WERI-Rb-1 (cell line): ENCODE measurements around the gene CEP63.

ENCODE experiments used
- DNase-seq: peaks from one replicate; pipeline ENCODE4 v3.0.0-alpha.2; 2020
- H3K27ac ChIP-seq: fragments of 250-450 bp; sonication (Bioruptor Pico); 2 replicates; pipeline ENCODE4 v1.5.1; 2020; ENCODE audit warnings: mild to moderate bottlenecking, moderate library complexity
- H3K27me3 ChIP-seq: fragments of 250-450 bp; sonication (Bioruptor Pico); 2 replicates; pipeline ENCODE4 v1.5.1; 2021; ENCODE audit warnings: mild to moderate bottlenecking, low read depth, moderate library complexity; ENCODE audit not compliant: insufficient read depth, severe bottlenecking
- H3K36me3 ChIP-seq: fragments of 250-450 bp; sonication (Bioruptor Pico); 2 replicates; pipeline ENCODE4 v1.5.1; 2020; ENCODE audit warnings: mild to moderate bottlenecking, moderate library complexity
- H3K4me3 ChIP-seq: 2 replicates; pipeline ENCODE4 v1.5.1; 2011; ENCODE audit warnings: low read depth, mild to moderate bottlenecking, control low read depth, low read length
- H3K9me3 ChIP-seq: fragments of 250-450 bp; sonication (Bioruptor Pico); 2 replicates; pipeline ENCODE4 v1.5.1; 2021; ENCODE audit warnings: mild to moderate bottlenecking, moderate library complexity; ENCODE audit not compliant: severe bottlenecking
- TF ChIP-seq, protein P1 (sequence below): IDR thresholded peaks from 2 replicates; pipeline ENCODE4 v1.5.1; 2011; ENCODE audit warnings: low read depth, mild to moderate bottlenecking, control low read depth, inconsistent platforms, low read length

Gene CEP63

DNA sequence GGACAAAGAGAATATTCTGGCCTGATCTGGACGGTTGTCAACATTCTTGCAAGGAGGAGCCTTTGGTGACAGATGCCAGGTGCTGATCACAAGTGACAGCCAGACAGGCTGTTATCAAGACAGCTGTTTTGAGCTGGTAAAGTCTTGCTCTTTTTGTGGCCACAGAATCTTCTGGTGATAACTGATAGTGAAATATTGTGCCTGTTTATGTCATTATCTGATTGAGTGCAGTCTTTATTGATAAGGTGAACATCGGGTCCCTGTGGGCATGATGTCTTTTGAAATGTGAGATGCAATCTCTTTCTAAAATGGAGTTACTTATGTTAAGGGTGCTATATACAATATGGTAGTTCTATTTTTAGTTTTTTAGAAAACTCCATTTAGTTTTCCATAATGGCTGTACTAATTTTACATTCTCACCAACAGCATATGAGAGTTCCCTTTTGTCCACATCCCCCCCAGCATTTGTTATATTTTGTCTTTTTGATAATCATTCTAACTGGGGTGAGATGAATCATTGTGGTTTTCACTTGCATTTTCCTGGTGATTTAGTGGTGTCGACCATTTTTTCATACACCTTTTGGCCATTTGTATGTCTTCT, 10.7 kb downstream of the CEP63 start:
- H3K9me3 ChIP-seq = no peaks in the 10 kb centered on the region
- H3K4me3 ChIP-seq = no peak overlapping the region
- H3K36me3 ChIP-seq = peaks cover 18% of the 10 kb centered on the region
- H3K27ac ChIP-seq = no peak overlapping the region
- no peaks in the 10 kb centered on the region for H3K27me3 ChIP-seq
- TF ChIP-seq, protein P1, sequence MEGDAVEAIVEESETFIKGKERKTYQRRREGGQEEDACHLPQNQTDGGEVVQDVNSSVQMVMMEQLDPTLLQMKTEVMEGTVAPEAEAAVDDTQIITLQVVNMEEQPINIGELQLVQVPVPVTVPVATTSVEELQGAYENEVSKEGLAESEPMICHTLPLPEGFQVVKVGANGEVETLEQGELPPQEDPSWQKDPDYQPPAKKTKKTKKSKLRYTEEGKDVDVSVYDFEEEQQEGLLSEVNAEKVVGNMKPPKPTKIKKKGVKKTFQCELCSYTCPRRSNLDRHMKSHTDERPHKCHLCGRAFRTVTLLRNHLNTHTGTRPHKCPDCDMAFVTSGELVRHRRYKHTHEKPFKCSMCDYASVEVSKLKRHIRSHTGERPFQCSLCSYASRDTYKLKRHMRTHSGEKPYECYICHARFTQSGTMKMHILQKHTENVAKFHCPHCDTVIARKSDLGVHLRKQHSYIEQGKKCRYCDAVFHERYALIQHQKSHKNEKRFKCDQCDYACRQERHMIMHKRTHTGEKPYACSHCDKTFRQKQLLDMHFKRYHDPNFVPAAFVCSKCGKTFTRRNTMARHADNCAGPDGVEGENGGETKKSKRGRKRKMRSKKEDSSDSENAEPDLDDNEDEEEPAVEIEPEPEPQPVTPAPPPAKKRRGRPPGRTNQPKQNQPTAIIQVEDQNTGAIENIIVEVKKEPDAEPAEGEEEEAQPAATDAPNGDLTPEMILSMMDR = no peak
- no peak for DNase-seq

DNA sequence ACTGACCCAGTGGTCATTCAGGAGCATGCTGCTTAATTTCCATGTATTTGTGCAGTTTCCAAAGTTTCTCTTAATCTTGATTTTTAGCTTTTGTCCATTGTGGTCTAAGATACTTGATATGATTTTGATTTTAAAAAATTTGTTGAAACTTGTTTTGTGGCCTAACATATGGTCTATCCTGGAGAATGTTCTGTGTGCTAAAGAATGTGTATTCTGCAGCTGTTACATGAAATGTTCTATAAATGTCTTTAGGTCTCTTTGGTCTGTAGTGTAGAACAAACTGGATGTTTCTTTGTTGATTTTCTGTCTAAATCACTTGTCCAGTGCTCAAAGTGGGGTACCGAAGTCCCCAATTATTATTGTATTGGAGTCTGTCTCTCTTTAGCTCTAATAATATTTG, 17.4 kb downstream of the CEP63 start:
- Histone ChIP-seq H3K4me3 (no peak overlapping the region), H3K9me3 (no peaks in the 10 kb centered on the region), H3K27ac (no peak overlapping the region), H3K27me3 (no peaks in the 10 kb centered on the region), H3K36me3 (peaks cover 7% of the 10 kb centered on the region)
- DNase-seq = no peak
- TF ChIP-seq, protein P1 = no peak

DNA sequence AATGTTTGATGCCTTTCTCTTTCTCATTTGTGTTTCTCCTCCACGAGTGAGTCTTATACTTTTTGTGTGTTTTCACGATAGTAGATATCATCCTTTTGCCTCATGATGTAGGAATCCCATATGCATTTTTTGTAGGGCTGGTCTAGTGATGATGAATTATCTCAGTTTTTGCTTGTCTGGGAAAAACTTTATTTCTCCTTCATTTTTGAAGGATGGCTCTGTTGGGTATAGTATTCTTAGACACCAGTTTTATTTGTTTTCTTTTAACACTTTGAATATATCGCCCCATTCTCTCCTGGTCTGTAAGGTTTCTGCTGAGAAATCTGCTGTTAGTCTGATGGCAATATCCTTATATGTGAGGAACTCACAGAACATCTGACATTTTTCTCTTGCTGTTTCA, 18.3 kb downstream of the CEP63 start:
- DNase-seq = no peak
- Histone ChIP-seq H3K9me3 (no peaks in the 10 kb centered on the region), H3K27me3 (no peaks in the 10 kb centered on the region), H3K4me3 (no peak overlapping the region), H3K36me3 (peaks cover 14% of the 10 kb centered on the region), H3K27ac (no peak overlapping the region)
- TF ChIP-seq, protein P1 = no peak

DNA sequence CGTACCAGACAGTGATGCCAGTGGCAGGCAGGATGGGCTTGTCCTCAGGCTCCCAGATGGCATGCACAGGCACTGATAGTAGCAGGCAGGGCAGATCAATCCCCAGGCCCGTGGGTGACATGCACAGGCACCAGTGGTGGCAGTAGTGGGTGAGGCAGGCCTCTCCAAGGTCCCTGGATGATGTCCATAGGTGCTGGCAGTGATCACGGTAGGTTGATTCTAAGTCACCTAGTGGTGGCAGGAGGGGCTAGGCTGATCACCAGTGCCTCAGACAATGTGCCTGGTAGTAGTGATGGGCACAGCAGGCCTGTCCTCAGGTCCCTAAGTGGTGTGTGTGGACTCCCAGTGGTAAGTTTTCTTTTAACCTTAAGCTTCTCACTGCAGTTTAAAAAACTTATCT, 19.6 kb downstream of the CEP63 start:
- DNase-seq = no peak
- Histone ChIP-seq H3K9me3 (no peaks in the 10 kb centered on the region), H3K27me3 (no peaks in the 10 kb centered on the region), H3K27ac (no peak overlapping the region), H3K36me3 (peaks cover 21% of the 10 kb centered on the region), H3K4me3 (no peak overlapping the region)
- TF ChIP-seq, protein P1 = no peak

DNA sequence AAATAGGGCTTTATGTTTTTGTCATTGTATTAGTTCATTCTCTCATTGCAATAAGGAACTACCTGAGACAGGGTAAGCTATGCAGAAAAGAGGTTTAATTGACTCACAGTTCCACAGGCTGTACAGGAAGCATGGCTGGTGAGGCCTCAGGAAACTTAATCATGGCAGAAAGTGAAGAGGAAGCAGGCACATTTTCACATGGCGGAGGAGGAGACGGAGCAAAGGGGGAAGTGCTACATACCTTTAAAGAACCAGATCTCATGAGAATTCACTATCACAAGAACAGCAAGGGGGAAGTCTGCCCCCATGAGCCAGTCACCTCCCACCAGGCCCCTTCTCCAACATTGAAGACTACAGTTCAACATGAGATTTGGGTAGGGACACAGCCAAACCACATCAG, 25.6 kb downstream of the CEP63 start:
- no peaks in the 10 kb centered on the region for H3K9me3 ChIP-seq
- H3K36me3 ChIP-seq = peaks cover 51% of the 10 kb centered on the region
- H3K27ac ChIP-seq = no peak overlapping the region
- no peak overlapping the region for H3K4me3 ChIP-seq
- no peak for DNase-seq
- TF ChIP-seq, protein P1 = no peak
- no peaks in the 10 kb centered on the region for H3K27me3 ChIP-seq

DNA sequence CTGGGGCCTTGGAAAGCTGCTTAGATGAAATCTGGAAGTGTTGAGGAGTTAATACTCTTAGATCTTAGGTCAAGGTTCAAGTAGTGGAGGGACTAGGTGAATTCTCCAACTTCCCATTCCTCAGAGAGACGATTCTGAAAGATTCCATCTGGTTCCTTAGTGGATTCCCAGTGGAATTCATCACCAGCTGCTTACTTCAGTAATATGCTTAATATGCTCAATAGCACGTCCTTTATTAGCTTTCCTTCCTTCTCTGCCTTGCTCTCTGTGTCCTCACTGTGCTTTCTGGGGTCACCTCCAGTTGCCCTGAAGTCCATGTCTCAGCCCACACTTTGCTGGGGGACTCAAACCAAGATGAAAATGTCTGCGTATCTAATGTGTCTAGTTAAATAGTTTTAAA, 31.0 kb downstream of the CEP63 start:
- H3K27ac ChIP-seq = peak overlapping the region; percentile 60
- peaks cover 2% of the 10 kb centered on the region for H3K9me3 ChIP-seq
- DNase-seq = no peak
- TF ChIP-seq, protein P1 = no peak
- H3K4me3 ChIP-seq = no peak overlapping the region
- H3K36me3 ChIP-seq = peaks cover 16% of the 10 kb centered on the region
- H3K27me3 ChIP-seq = no peaks in the 10 kb centered on the region
